ENCODE measurements around the gene PCNX3. TPM values are rescaled to one million over a fixed set of nuclear protein-coding genes. Genes with fewer than 3 reads are reported as not detected.
"Not testable (repeated sequence)": the region's sequence is repeated elsewhere in the genome, so short reads cannot be mapped to it uniquely, and the experiment has no call there.

Gene PCNX3
- total RNA-seq, 2 donors from 2014 or later, result 37.5 to 39.5 TPM

DNA sequence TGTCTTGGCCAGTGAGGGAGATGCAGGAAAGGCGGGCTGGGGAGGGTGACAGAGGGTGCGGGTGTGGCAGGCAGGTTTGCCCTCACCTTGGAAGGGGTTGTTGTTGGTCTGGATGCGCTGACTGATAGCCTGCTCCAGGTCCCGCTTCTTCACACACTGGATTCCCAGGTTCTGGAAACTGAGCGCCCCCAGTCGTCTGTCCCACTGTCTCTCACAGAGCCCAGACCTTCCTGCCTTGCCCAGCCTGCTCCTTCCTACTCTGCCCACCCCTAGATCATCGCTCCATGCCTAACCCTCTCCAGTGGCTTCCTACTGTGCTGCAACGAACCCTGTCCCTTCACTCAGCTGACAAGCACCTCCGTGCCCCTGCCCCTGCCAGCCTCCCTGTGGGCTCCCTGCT, 44.5 kb downstream of the PCNX3 start:
- Histone ChIP-seq H3K27me3 (replicated peaks; ENCODE audit: insufficient read depth) (no peaks in the 10 kb centered on the region), H3K4me3 (no peak overlapping the region), H3K4me1 (ENCODE audit: control insufficient read depth in 1 of 2, low read depth in 2 of 2) (peaks cover 14 to 25% of the 10 kb centered on the region in 2 donors), H3K9me3 (no peaks in the 10 kb centered on the region), H3K36me3 (peaks cover 63% of the 10 kb centered on the region), H3K27ac (peak overlapping the region in 1 of 2 donors; percentile 15)
- no peak for TF ChIP-seq CTCF (IDR thresholded peaks at IDR 0.05)
- ATAC-seq (ENCODE audit: insufficient number of reproducible peaks, low FRiP score, low read depth) (no peak), DNase-seq (ENCODE audit: low spot score) (no peak)

DNA sequence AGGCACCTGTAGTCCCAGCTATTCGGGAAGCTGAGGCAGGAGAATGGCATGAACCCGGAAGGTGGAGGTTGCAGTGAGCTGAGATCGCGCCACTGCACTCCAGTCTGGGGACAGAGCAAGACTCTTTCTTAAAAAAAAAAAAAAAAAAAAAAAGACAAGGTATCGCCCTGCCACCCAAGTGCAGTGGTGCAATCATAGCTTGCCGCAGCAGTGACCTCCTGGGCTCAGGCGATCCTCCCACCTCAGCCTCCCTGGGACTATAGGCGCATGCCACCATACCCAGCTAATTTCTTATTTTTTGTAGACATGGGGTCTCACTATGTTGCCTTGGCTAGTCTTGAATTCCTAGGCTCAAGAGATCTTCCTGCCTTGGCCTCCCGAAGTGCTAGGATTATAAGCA, 45.3 kb downstream of the PCNX3 start:
- H3K4me3 ChIP-seq, result peak overlapping the region; percentile 93
- not testable (repeated sequence) for H3K27me3 ChIP-seq (replicated peaks; ENCODE audit: insufficient read depth); H3K9me3 ChIP-seq; DNase-seq (ENCODE audit: low spot score); ATAC-seq (ENCODE audit: insufficient number of reproducible peaks, low FRiP score, low read depth)
- H3K27ac ChIP-seq, result peak overlapping the region in 1 of 2 donors; percentile 99
- peaks cover 54% of the 10 kb centered on the region for H3K36me3 ChIP-seq
- peaks cover 14 to 25% of the 10 kb centered on the region in 2 donors for H3K4me1 ChIP-seq (ENCODE audit: control insufficient read depth in 1 of 2, low read depth in 2 of 2)

DNA sequence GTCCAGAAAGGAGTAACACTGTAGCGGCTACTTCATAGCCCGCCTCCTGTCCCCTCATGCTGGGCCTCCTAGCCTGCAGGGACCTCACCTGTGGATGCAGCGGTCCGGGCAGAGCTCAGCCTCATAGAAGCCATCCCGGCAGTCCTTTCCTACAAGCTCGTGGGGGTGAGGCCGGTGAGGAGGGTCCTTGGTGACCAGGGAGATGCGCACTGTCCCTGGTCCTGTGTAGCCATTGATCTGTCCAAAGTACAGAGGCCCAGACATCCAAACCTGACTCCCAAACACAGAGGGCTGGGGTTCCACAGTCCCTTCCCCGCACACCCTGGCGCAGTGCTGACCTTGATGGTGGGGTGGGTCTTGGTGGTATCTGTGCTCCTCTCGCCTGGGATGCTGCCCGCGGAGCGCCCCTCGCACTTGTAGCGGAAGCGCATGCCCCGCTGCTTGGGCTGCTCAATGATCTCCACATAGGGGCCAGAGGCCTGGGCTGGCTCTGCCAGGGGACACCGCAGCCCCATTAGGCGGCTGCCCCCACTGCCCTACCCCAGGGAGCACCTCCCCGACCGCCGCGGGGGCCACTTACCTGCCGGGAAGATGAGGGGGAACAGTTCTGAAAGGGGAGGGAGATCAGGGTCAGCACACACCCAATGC, 46.1 kb downstream of the PCNX3 start:
- Histone ChIP-seq H3K9me3 (no peaks in the 10 kb centered on the region), H3K4me3 (peak overlapping the region; percentile 93), H3K36me3 (peaks cover 47% of the 10 kb centered on the region), H3K4me1 (ENCODE audit: control insufficient read depth in 1 of 2, low read depth in 2 of 2) (peaks cover 14 to 25% of the 10 kb centered on the region in 2 donors), H3K27ac (peak overlapping the region; percentile 98 to 99), H3K27me3 (replicated peaks; ENCODE audit: insufficient read depth) (no peaks in the 10 kb centered on the region)
- ATAC-seq (ENCODE audit: insufficient number of reproducible peaks, low FRiP score, low read depth), result no peak
- no peak for DNase-seq (ENCODE audit: low spot score)
- no peak for TF ChIP-seq CTCF (IDR thresholded peaks at IDR 0.05)

DNA sequence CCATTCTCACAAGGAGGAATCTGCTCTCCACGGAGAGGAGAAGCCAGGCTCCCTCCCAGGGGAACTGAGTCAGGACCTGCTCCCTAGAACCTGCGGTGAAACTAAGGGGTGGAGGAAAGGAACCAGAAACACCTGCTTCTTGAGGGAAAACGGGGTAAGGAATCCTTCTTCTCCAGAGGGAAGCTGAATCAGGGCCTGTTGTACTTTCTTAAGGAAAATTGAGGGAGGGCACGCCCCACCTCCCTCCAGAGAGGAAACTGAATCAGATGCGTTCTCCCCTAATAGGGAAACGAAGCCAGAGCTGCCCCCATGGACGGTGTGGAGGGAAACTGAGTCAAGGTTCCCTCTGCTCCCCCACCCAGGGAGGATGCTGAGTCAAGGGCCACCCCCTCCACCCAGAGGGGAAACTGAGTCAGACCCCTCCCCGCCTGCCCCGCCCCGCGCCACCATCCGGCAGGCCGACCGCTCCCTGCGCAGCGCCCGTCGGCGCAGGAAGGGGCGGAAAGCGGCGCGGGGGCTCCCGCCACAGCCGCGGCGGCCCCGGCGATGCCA, 46.7 kb downstream of the PCNX3 start:
- peaks cover 14 to 25% of the 10 kb centered on the region in 2 donors for H3K4me1 ChIP-seq (ENCODE audit: control insufficient read depth in 1 of 2, low read depth in 2 of 2)
- ATAC-seq (ENCODE audit: insufficient number of reproducible peaks, low FRiP score, low read depth), result peak; percentile 1
- TF ChIP-seq CTCF (IDR thresholded peaks at IDR 0.05), result no peak

GRCh38 chr11:65662799-65663638, 47.4 kb downstream of the PCNX3 start, which contains the start of gene RELA:
TSS of gene RELA (minus strand) at chr11:65662916. CDS start at chr11:65662832, 84 bp downstream.
- no peak for TF ChIP-seq CTCF (IDR thresholded peaks at IDR 0.05)
- Histone ChIP-seq H3K27me3 (replicated peaks; ENCODE audit: insufficient read depth) (no peaks in the 10 kb centered on the region), H3K27ac (peak within 1 kb of the TSS; percentile 98 to 99), H3K36me3 (peaks cover 34% of the 10 kb centered on the region), H3K9me3 (no peaks in the 10 kb centered on the region), H3K4me3 (peak within 1 kb of the TSS; percentile 93), H3K4me1 (ENCODE audit: control insufficient read depth in 1 of 2, low read depth in 2 of 2) (peaks cover 14 to 25% of the 10 kb centered on the region in 2 donors)
- peak; percentile 70 for ATAC-seq (ENCODE audit: insufficient number of reproducible peaks, low FRiP score, low read depth)
- DNase-seq (ENCODE audit: low spot score), result peak; percentile 81

More for the DNA sequence above, 46.7 kb downstream of the PCNX3 start:
- Histone ChIP-seq H3K27ac (peak overlapping the region; percentile 98 to 99), H3K4me3 (peak overlapping the region; percentile 93), H3K9me3 (no peaks in the 10 kb centered on the region), H3K36me3 (peaks cover 41% of the 10 kb centered on the region), H3K27me3 (replicated peaks; ENCODE audit: insufficient read depth) (no peaks in the 10 kb centered on the region)
- DNase-seq (ENCODE audit: low spot score), result no peak

Data from thoracic aorta (tissue), 2 donors.